CMK (cell line): ENCODE measurements around the gene FHIP2A.
A peak's percentile ranks its signal among the peaks of the same experiment; 100 is the strongest.
"Not testable (repeated sequence)": the region's sequence is repeated elsewhere in the genome, so short reads cannot be mapped to it uniquely, and the experiment has no call there.

ENCODE experiments used
- DNase-seq: peaks from one replicate; pipeline ENCODE4 v3.0.0-alpha.2; 2010; ENCODE audit warnings: low read depth

The FHIP2A gene, protein sequence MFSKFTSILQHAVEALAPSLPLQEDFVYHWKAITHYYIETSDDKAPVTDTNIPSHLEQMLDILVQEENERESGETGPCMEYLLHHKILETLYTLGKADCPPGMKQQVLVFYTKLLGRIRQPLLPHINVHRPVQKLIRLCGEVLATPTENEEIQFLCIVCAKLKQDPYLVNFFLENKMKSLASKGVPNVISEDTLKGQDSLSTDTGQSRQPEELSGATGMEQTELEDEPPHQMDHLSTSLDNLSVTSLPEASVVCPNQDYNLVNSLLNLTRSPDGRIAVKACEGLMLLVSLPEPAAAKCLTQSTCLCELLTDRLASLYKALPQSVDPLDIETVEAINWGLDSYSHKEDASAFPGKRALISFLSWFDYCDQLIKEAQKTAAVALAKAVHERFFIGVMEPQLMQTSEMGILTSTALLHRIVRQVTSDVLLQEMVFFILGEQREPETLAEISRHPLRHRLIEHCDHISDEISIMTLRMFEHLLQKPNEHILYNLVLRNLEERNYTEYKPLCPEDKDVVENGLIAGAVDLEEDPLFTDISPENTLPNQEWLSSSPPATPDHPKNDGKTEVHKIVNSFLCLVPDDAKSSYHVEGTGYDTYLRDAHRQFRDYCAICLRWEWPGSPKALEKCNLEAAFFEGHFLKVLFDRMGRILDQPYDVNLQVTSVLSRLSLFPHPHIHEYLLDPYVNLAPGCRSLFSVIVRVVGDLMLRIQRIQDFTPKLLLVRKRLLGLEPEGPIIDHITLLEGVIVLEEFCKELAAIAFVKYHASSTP

DNA sequence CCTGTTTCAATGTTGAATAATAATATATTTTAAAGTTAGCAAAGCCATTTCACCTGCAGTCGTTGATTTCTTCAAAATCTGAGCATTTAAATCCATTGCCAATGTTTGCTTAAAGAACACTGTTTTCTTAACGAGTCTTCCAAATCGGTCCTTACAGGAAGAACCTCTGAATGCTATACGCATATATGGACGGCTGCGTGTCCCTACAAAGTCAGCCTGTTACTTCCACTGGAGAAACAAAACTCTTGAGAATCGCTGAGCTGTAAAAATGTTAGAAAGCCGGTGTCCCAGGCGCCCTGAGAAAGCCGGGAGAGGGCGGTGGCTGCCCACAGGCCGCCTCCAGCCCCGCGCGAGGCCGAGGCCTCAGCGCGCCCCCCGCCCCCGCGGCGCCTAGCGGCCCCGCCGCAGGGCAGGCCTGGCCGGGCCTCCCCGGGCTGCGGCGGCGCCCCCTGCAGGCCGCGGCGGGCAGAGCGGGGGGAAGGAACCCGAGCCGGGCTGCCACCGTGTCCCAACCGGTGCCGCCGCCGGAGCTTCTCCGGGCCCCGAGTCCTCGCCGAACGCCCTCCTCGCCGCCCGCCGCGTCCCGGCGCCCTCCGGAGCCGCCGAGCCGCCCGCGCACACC is at the start of gene FHIP2A:
TSS of gene FHIP2A (plus strand) at position 488 of the 622 bp plus-strand sequence. CDS start 299 bp downstream, outside the sequence.
- DNase-seq, result peak; percentile 17

DNA sequence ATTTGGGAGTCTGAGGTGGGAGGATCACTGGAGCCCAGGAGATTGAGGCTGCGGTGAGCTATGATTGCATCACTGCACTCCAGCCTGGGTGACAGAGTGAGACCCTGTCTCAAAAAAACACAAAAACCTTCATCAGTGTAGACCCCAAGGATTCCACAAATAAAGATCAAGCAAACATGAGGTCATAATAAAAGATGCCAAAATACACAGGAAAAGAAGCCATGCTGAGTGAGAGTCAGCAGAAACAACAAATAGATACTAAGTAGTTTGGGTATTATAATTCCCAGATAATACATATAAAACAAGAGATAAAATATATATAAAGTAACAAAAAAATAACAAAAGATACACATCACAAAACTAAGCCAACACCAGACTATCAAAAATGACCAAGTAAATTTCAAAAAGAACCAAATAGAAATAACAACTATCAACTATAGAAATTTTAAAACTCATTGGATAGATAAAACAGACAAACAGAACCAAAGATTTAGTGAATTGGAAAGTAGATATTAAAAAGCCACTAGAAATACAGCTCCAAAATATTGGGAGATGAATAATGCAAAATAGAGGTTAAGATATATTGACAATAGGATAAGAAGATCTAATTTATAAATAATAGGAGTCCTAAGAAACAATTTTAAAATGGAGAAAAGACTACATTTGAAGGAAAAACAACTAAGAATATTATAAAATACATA is 48.9 kb upstream of the FHIP2A start:
- no peak for DNase-seq

DNA sequence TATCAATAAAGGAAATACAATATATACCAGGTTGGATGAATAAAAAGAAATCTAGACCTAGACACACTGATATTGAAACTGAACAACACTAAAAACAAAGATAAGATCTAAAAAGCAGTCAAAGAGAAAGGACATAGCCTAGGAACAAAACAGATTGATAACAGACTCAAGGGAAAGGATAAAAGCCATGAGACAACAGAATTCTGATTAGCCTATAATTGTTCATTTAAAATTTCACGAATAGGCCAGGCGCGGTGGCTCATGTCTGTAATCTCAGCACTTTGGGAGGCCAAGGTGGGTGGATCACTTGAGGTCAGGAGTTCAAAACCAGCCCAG is 48.4 kb upstream of the FHIP2A start:
- no peak for DNase-seq

DNA sequence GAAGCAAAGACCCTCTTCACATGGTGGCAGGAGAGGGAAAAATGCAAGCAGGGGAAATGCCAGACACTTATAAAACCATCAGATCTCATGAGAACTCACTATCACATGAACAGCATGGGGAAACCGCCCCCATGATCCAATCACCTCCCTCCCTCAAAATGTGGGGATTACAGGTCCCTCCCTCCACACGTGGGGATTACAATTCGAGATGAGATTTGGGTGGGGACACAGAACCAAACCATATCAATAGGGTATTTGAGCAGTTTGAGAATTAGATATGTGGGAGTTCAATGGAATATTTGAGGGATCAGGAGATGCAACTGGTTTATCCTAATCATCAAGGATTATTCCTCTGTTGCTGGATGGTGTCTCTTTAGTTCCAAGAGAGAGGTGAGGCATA is 46.5 kb upstream of the FHIP2A start:
- DNase-seq, result not testable (repeated sequence)

DNA sequence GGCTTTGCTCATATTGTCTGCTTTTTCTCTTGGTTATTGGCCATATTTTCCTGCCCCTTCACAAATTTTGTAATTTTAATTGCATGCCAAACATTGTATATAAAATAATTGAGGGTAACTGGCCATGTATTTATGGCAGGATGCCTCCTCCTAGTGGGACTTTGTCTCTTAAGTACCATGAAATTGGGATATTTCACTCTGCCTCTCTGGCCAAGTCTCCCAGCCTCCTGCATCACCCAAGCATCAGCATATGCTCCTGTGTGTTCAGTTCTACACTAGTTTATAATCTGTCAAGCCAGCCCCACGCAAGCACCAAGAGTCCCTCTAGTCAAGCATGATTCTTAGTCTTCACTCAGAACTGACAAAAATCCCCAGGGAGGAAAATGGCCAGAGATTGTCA is 44.2 kb upstream of the FHIP2A start:
- no peak for DNase-seq

DNA sequence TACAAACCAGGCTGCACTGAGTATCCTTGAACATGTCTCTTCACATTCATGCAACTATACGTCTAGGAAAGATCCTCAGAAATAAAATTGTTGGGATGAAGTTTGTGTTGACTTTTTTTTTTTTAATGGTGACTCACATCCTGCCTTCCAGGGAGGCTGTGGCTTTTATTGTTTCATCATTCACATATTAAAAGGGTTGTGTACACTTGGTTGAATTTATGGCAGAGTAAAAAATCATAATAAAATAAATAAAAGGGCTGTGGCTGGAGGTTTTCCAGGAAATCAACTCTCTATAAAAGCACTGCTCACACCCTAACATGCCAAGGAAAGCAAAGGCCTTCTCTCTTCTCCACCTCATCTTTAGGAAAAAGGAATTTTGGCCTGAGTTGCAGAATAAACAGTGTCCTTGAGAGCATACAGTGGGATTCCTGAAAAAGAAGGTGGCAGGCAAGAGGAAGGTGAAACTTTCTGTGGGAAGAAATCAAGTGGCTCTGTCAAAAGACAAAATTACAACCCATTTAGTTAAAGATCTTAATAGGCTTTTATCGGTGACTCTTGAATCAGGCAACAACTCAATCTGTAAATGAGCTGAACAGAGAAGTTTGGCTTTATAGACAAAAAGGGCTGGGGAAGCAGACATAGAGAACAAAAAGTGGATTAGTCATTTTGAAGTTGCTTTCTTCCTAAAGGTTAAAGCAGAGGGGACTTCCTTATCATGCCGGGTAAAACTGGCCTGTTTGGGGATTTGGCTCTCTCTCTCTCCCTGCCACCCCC is 41.6 kb upstream of the FHIP2A start:
- no peak for DNase-seq

DNA sequence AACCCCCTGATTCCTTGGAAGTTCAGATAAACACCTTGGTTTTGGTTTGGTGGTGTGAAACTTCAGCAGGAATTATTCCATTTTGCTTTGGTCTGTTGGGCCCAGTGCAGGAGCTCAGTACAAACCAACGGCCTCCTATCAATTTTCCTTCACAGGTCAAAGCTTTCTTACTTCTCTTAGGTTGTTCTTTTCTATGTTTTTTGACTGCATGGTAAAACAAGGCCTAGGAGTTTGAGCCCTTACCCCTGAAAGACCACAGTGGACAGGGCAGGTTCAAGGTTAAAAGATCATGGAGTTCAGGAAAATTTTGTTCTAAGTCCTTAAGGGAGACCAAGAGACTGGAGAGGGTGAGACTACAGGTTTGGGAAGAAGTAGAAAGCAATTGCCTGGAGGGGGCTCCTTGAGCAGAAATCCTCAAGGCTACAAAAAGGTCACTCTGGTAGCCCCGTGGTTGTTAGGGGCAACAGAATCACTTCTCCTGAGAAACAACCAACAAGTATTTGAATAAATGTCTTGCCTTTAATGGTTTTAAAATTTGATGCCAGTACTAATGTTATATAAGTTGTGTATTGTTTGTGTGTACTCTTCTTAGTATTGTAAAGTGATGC is 40.9 kb upstream of the FHIP2A start:
- DNase-seq, result no peak

DNA sequence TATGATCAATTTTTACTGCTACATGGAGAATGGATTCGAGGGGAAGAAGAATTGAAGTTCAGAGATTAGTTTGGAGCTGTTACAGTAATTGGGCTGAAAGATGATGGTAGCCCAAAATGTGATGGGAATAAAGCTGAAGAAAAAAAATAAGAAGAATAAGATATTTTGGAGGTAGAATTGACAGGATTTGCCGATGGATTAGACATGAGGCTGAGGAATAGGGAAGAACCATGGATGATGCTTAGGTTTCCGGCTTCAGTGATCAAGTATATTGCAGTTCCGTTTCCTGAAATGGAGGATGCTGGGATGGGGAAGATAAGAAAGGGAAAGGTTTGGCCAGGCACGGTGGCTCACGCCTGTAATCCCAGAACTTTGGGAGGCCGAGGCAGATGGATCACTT is 38.9 kb upstream of the FHIP2A start:
- no peak for DNase-seq

DNA sequence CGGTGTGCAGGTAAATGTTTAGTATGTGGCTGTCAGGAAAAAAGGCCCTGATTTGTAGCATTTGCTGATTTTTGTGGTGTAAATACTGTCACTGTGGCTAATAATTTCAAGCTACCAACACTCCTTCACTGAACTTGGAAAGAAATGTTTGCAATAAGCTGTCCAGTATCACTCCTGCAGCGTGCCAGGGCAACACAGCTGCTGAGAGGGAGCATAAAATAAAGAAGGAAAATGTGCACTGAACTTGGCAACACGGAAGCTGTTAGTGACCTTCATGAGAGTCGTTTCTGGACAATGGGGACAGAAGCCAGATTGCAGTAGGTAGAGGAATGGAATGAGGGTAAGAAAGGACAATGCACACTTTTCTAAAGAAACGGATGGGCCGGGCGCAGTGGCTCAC is 37.9 kb upstream of the FHIP2A start:
- no peak for DNase-seq

DNA sequence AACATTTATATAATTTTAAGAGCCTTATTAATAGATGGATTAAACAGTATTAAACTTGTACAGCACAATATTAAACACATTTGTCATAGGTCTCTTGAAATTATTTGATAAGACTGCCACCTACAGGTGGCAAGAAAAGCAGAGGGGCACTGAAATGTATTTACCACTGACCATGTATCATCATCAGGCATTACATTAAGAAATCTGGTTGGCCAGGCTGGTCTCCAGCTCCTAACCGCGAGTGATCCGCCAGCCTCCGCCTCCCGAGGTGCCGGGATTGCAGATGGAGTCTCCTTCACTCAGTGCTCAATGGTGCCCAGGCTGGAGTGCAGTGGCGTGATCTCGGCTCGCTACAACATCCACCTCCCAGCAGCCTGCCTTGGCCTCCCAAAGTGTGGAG is 35.1 kb upstream of the FHIP2A start:
- not testable (repeated sequence) for DNase-seq

DNA sequence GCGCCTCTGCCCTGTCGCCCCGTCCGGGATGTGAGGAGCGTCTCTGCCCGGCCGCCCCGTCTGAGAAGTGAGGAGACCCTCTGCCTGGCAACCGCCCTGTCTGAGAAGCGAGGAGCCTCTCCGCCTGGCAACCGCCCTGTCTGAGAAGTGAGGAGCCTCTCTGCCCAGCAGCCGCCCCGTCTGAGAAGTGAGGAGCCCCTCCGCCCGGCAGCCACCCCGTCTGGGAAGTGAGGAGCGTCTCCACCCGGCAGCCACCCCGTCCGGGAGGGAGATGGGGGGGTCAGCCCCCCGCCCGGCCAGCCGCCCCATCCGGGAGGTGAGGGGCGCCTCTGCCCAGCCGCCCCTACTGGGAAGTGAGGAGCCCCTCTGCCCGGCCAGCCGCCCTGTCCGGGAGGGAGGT is 34.4 kb upstream of the FHIP2A start:
- not testable (repeated sequence) for DNase-seq

DNA sequence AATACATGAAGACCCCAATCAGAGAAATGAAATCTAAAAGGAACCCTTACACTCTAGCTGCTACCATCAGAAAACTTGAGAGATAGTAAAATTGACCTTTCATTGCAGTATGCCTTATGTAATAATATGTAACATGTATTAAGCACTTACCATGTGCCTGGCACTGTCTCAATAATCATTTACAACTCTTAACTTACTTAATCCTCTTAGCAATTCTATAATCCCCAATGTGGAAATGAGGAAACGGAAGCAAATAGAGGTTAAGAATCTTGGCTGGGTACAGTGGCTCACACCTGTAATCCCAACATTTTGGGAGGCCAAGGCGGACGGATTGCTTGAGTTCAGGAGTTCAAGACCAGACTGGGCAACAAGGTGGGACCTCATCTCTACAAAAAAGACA is 29.8 kb upstream of the FHIP2A start:
- no peak for DNase-seq

DNA sequence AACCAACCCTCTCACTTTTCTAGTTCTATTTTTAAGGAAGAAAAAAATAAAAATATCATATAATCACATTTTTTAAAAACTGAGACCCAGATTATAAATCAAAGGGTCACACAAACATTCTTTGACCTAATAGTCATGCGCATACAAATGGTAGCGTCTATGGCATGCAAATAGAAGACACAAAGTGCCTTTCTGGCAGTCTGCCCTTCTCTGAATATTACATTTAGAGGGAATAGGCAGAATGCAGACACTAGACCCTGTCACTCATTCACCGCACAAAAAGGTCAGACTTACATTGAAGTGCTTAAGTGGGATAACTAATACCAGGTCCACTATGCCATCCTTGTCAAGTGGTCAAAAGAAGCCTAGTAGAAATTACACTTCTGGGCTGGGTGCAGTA is 26.5 kb upstream of the FHIP2A start:
- no peak for DNase-seq

DNA sequence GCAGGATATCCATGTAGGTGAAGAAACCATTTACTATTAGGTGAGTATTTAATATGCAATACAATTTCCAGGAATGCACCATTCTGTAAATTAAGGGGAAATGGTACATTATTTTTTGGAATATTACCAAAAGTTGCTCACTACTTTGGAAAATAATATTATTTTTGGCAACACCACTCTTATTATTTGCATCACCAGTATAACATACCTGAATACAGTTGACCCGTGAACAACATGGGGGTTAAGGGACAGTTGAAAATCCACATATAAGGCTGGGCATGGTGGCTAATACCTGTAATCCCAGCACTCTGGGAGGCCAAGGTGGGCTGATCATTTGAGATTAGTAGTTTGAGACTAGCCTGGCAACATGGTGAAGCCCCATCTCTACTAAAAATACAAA is 21.2 kb upstream of the FHIP2A start:
- DNase-seq, result no peak

DNA sequence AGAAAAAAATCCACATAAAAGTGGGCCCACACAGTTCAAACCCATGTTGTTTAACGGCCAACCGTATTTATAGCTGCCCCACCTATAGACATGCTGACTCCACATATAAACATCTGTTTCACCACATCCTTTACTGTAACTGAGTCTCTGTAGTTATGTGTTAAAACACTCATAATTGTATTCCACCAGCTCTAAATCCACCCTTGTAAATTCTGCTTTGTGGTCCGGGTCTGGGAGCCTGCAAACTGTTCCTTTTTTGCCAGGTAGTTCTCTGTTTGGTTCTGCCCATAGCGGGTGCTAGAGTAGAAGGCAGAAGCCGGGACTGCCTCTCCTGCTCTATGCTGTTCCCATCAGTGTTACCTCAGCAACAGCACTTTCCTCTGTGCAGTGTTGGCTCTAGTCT is 20.2 kb upstream of the FHIP2A start:
- DNase-seq, result no peak

DNA sequence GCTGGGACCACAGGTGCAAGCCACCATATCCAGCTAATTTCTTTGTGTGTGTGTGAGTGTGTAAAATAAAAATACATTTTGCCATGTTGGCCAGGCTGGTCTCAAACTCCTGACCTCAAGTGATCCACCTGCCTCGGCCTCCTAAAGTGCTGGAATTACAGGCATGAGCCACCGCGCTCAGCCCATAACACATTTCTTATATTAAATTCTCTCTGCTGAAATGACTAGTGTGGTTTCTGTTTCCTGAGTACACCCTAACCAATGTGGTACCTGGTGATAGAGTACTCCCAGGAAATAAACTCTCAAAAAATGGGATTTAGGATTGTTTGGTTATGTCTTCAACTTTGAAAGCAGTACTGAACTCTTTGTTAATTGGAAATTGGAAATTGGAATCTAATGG is 19.4 kb upstream of the FHIP2A start:
- DNase-seq, result no peak

DNA sequence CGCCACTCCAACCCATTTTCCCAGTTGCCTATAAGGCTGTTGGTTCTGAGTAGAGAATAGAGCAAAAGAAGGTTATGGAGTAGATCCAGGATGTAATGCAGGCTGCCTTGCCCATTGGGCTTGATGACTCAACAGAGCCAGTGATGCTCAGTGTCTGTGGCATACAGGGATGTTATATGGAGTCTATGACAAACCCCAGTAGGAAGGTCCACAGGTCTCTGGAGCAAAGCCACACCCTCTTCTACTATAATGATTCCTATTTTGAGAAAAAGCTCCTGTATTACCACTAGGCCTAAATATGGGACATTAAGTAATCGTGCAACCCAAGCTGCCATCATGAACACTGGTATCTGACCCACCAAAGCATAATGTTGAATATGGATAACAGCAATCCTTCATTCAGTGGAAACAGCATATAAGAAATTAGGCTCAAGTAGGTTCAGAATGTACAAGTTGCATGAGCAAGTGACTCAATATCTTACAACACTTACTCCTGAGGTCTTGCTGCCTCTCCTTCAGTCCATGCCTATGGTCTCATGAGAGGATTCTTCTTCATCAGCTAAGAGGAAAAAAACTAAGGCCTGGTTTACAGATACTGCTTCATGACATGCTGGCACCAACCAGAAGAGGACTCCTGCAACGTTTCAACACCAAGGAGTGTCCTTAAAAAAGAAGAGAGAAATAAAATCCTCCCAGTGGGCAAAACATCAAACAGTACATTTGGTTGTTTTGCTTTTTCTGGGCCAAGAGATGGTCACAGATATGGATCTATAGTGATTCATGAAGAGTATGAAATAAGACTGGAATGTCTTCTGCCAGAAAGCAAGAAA is 14.8 kb upstream of the FHIP2A start:
- DNase-seq, result no peak

DNA sequence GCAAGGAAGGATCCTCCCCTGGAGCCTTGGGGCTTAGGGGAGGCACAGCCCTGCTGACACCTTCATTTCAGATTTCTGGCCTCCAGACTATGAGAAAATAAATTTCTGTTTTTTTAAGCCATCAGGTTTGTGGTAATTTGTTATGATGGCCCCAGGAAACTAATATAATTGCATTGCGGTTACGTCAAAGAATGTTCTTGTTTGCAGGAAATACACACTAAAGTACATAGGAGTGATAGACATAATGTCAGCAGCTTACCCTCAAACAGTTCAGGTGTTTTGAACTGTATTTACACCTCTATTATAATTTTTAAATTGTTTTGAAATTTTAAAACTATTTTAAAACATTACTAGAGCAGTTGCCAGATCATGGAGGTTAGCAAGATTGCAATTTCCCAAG is 12.6 kb upstream of the FHIP2A start:
- no peak for DNase-seq

DNA sequence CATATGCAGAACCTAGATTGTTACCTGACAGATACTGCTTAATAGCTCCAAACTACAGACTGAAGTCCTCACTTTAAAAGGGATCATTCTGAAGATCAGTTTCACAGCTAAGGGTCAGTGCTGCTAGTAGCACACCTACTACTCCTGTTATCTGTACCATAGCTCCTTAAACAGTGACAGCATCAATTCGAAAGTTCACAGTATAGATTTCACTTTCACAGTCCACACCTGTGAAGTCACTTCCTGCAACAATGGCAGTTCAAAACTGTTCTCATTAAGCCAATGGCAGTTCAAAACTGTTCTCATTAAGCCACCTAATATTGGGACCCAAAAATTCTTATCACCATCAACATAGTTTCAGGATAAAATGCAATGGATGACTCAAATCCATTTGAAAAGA is 10.7 kb upstream of the FHIP2A start:
- no peak for DNase-seq

DNA sequence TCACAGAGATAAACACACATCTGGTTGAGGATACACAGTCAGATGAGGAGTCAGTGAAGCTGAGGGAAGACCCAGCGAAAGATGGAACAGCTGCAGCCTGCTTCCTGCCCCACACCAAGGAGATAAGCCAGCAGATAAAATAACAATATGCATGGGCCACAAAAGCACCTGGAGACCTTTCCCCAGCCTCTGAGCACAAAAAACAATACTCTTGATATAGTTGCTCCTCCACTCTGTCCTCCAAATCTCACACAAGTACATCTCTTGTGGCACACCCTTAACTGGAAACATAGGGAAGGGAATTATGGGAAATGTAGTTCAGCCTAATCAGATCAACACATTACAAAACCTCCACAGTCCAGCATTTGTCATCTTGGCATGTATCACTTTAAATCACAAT is 9.7 kb upstream of the FHIP2A start:
- DNase-seq, result no peak
